Measurements from ENCODE around the gene SLC25A13.
A peak's percentile ranks its signal among the peaks of the same experiment; 100 is the strongest.

Gene SLC25A13

GRCh38 chr7:96127746-96128145 is 194.2 kb downstream of the SLC25A13 start:
- DNase-seq (no peak), ATAC-seq (no peak)
- H3K9me3 Mint-ChIP-seq = no peaks in the 10 kb centered on the region
- no peak overlapping the region for H3K27ac Mint-ChIP-seq
- H3K27me3 Mint-ChIP-seq = no peaks in the 10 kb centered on the region
- no peak overlapping the region for H3K4me3 Mint-ChIP-seq
- peaks cover 23% of the 10 kb centered on the region for H3K36me3 Mint-ChIP-seq (ENCODE audit: low read depth)
- no peaks in the 10 kb centered on the region for H3K4me1 Mint-ChIP-seq

- no peak overlapping the region for H3K27ac Mint-ChIP-seq
- ATAC-seq (no peak), DNase-seq (no peak)
- no peaks in the 10 kb centered on the region for H3K4me1 Mint-ChIP-seq
- H3K36me3 Mint-ChIP-seq (ENCODE audit: low read depth) = peaks cover 20% of the 10 kb centered on the region
- no peaks in the 10 kb centered on the region for H3K9me3 Mint-ChIP-seq
- H3K4me3 Mint-ChIP-seq = no peak overlapping the region
- H3K27me3 Mint-ChIP-seq = no peaks in the 10 kb centered on the region
Observed at GRCh38 chr7:96126382-96126781, 195.5 kb downstream of the SLC25A13 start.

GRCh38 chr7:96122746-96123145 is 199.2 kb downstream of the SLC25A13 start:
- ATAC-seq = no peak
- no peak overlapping the region for H3K27ac Mint-ChIP-seq
- H3K36me3 Mint-ChIP-seq (ENCODE audit: low read depth) = peaks cover 12% of the 10 kb centered on the region
- H3K27me3 Mint-ChIP-seq = no peaks in the 10 kb centered on the region
- no peaks in the 10 kb centered on the region for H3K9me3 Mint-ChIP-seq
- H3K4me1 Mint-ChIP-seq = no peaks in the 10 kb centered on the region
- DNase-seq = no peak
- no peak overlapping the region for H3K4me3 Mint-ChIP-seq

GRCh38 chr7:96121752-96122151 is 200.1 kb downstream of the SLC25A13 start:
- ATAC-seq = no peak
- Mint-ChIP-seq H3K9me3 (no peaks in the 10 kb centered on the region), H3K27ac (no peak overlapping the region), H3K4me3 (no peak overlapping the region), H3K4me1 (no peaks in the 10 kb centered on the region), H3K27me3 (no peaks in the 10 kb centered on the region), H3K36me3 (ENCODE audit: low read depth) (peaks cover 9% of the 10 kb centered on the region)
- no peak for DNase-seq

- no peak for DNase-seq
- no peak for ATAC-seq
- Mint-ChIP-seq H3K27me3 (no peaks in the 10 kb centered on the region), H3K4me1 (no peaks in the 10 kb centered on the region), H3K4me3 (no peak overlapping the region), H3K27ac (no peak overlapping the region), H3K36me3 (ENCODE audit: low read depth) (peaks cover 9% of the 10 kb centered on the region), H3K9me3 (no peaks in the 10 kb centered on the region)
Observed at GRCh38 chr7:96120445-96121225, 201.3 kb downstream of the SLC25A13 start.

- peaks cover 7% of the 10 kb centered on the region for H3K36me3 Mint-ChIP-seq (ENCODE audit: low read depth)
- no peaks in the 10 kb centered on the region for H3K27me3 Mint-ChIP-seq
- H3K9me3 Mint-ChIP-seq = no peaks in the 10 kb centered on the region
- H3K27ac Mint-ChIP-seq = no peak overlapping the region
- no peaks in the 10 kb centered on the region for H3K4me1 Mint-ChIP-seq
- ATAC-seq (no peak), DNase-seq (no peak)
- no peak overlapping the region for H3K4me3 Mint-ChIP-seq
Observed at GRCh38 chr7:96118449-96119001, 203.4 kb downstream of the SLC25A13 start.

- no peaks in the 10 kb centered on the region for H3K9me3 Mint-ChIP-seq
- no peak overlapping the region for H3K4me3 Mint-ChIP-seq
- no peaks in the 10 kb centered on the region for H3K4me1 Mint-ChIP-seq
- ATAC-seq = no peak
- no peak for DNase-seq
- H3K27ac Mint-ChIP-seq = no peak overlapping the region
- H3K36me3 Mint-ChIP-seq (ENCODE audit: low read depth) = peaks cover 5% of the 10 kb centered on the region
- peaks cover 5% of the 10 kb centered on the region for H3K27me3 Mint-ChIP-seq
Observed at GRCh38 chr7:96116173-96116572, 205.7 kb downstream of the SLC25A13 start.

GRCh38 chr7:96114190-96114589 is 207.7 kb downstream of the SLC25A13 start:
- no peak for ATAC-seq
- Mint-ChIP-seq H3K27ac (no peak overlapping the region), H3K36me3 (ENCODE audit: low read depth) (no peaks in the 10 kb centered on the region), H3K4me1 (no peaks in the 10 kb centered on the region), H3K27me3 (peaks cover 9% of the 10 kb centered on the region), H3K4me3 (no peak overlapping the region), H3K9me3 (no peaks in the 10 kb centered on the region)
- no peak for DNase-seq

- ATAC-seq (no peak), DNase-seq (no peak)
- peaks cover 9% of the 10 kb centered on the region for H3K27me3 Mint-ChIP-seq
- no peaks in the 10 kb centered on the region for H3K4me1 Mint-ChIP-seq
- H3K9me3 Mint-ChIP-seq = no peaks in the 10 kb centered on the region
- H3K27ac Mint-ChIP-seq = no peak overlapping the region
- H3K4me3 Mint-ChIP-seq = no peak overlapping the region
- H3K36me3 Mint-ChIP-seq (ENCODE audit: low read depth) = no peaks in the 10 kb centered on the region
Observed at GRCh38 chr7:96111405-96111804, 210.5 kb downstream of the SLC25A13 start.

GRCh38 chr7:96104984-96105383 is 216.9 kb downstream of the SLC25A13 start:
- H3K9me3 Mint-ChIP-seq = no peaks in the 10 kb centered on the region
- H3K27me3 Mint-ChIP-seq = no peaks in the 10 kb centered on the region
- H3K4me1 Mint-ChIP-seq = no peaks in the 10 kb centered on the region
- no peaks in the 10 kb centered on the region for H3K36me3 Mint-ChIP-seq (ENCODE audit: low read depth)
- no peak overlapping the region for H3K27ac Mint-ChIP-seq
- ATAC-seq (no peak), DNase-seq (no peak)
- H3K4me3 Mint-ChIP-seq = no peak overlapping the region

- H3K9me3 Mint-ChIP-seq = no peaks in the 10 kb centered on the region
- H3K27ac Mint-ChIP-seq = no peak overlapping the region
- no peak for ATAC-seq
- H3K4me3 Mint-ChIP-seq = no peak overlapping the region
- H3K27me3 Mint-ChIP-seq = peaks cover 3% of the 10 kb centered on the region
- DNase-seq = no peak
- no peaks in the 10 kb centered on the region for H3K36me3 Mint-ChIP-seq (ENCODE audit: low read depth)
- H3K4me1 Mint-ChIP-seq = no peaks in the 10 kb centered on the region
Observed at GRCh38 chr7:96102096-96102811, 219.6 kb downstream of the SLC25A13 start.

- H3K4me1 Mint-ChIP-seq = no peaks in the 10 kb centered on the region
- no peaks in the 10 kb centered on the region for H3K9me3 Mint-ChIP-seq
- ATAC-seq (no peak), DNase-seq (no peak)
- H3K4me3 Mint-ChIP-seq = no peak overlapping the region
- no peak overlapping the region for H3K27ac Mint-ChIP-seq
- H3K36me3 Mint-ChIP-seq (ENCODE audit: low read depth) = no peaks in the 10 kb centered on the region
- peaks cover 3% of the 10 kb centered on the region for H3K27me3 Mint-ChIP-seq
Observed at GRCh38 chr7:96100737-96101136, 221.2 kb downstream of the SLC25A13 start.

- no peaks in the 10 kb centered on the region for H3K9me3 Mint-ChIP-seq
- peaks cover 2% of the 10 kb centered on the region for H3K4me1 Mint-ChIP-seq
- ATAC-seq = no peak
- H3K36me3 Mint-ChIP-seq (ENCODE audit: low read depth) = no peaks in the 10 kb centered on the region
- no peak for DNase-seq
- peaks cover 6% of the 10 kb centered on the region for H3K27me3 Mint-ChIP-seq
- H3K4me3 Mint-ChIP-seq = no peak overlapping the region
- H3K27ac Mint-ChIP-seq = no peak overlapping the region
Observed at GRCh38 chr7:96097835-96098234, 224.1 kb downstream of the SLC25A13 start.

- ATAC-seq (peak; percentile 52), DNase-seq (no peak)
- H3K4me3 Mint-ChIP-seq = no peak overlapping the region
Observed at GRCh38 chr7:96093435-96093834, 228.5 kb downstream of the SLC25A13 start.

GRCh38 chr7:96090756-96091155 is 231.1 kb downstream of the SLC25A13 start:
- no peaks in the 10 kb centered on the region for H3K36me3 Mint-ChIP-seq (ENCODE audit: low read depth)
- no peak overlapping the region for H3K27ac Mint-ChIP-seq
- no peak overlapping the region for H3K4me3 Mint-ChIP-seq
- ATAC-seq (no peak), DNase-seq (no peak)
- H3K9me3 Mint-ChIP-seq = no peaks in the 10 kb centered on the region
- peaks cover 16% of the 10 kb centered on the region for H3K27me3 Mint-ChIP-seq
- H3K4me1 Mint-ChIP-seq = peaks cover 2% of the 10 kb centered on the region

More at GRCh38 chr7:96093435-96093834, 228.5 kb downstream of the SLC25A13 start:
- H3K27ac Mint-ChIP-seq = no peak overlapping the region
- peaks cover 19% of the 10 kb centered on the region for H3K27me3 Mint-ChIP-seq
- H3K36me3 Mint-ChIP-seq (ENCODE audit: low read depth) = no peaks in the 10 kb centered on the region
- H3K4me1 Mint-ChIP-seq = peaks cover 2% of the 10 kb centered on the region
- no peaks in the 10 kb centered on the region for H3K9me3 Mint-ChIP-seq
